K562 (cell line): ENCODE results near the gene TPK1. TPM values are rescaled to one million over a fixed set of nuclear protein-coding genes. Genes with fewer than 3 reads are reported as not detected.

Experiments used
- ATAC-seq: fragments of 200-7000 bp; cut with Tn5 transposase; 3 replicates; pipeline ENCODE4 v1.9.1; 2020; ENCODE audit warnings: moderate library complexity
- BruUV-seq: library from RNA; stranded (reverse); fragments of 400-500 nt; replicated peaks from 2 replicates; lab custom pipeline; 2021; lab: Mats Ljungman, UMichigan
- CTCF ChIA-PET: fragments of 300-600 bp; formaldehyde crosslinking; extraction: SDS; loops from one replicate; lab custom pipeline; 2021; ENCODE audit warnings: low intra/inter-chr PET ratio; lab: Yijun Ruan, JAX
- POLR2A ChIA-PET: fragments of 300-600, 350-650 bp; sonication (Branson Sonifier 250); formaldehyde crosslinking; extraction: SDS; loops from one replicate; lab custom pipeline; 2021; ENCODE audit warnings: antibody characterized with exemption, inconsistent platforms; lab: Yijun Ruan, JAX
- DNase-seq, 4 experiments: peaks; one replicate each; pipeline versions ENCODE4 v3.0.0 to v3.0.0-alpha.2; 2011 to 2018; ENCODE audit warnings: low spot score in 3 of 4, mixed read lengths in 3 of 4; ENCODE audit errors: extremely low read depth in 1 of 4
- FAIRE-seq: peaks from 2 replicates; lab custom pipeline; 2011; peaks lifted over from hg19 to GRCh38; lab: Jason Lieb, UNC
- H2AFZ ChIP-seq: 2 replicates; pipeline ENCODE4 v1.6.0; 2011; ENCODE audit warnings: low read depth, low read length, control low read depth, inconsistent platforms
- H3K27ac ChIP-seq: fragments of 200-600 bp; 3 replicates; pipeline ENCODE4 v1.8.0; 2011; ENCODE audit warnings: low read depth, mild to moderate bottlenecking, control low read depth, inconsistent platforms, low read length, moderate library complexity, mixed read lengths; ENCODE audit errors: extremely low read depth
- H3K27me3 ChIP-seq, 2 experiments: fragments of 300-600 bp in 1 of 2; 2 replicates in 1 of 2; 3 replicates in 1 of 2; pipeline versions ENCODE4 v1.6.0 to v1.8.0; 2011; ENCODE audit warnings: inconsistent platforms in 2 of 2, low read length in 2 of 2, mild to moderate bottlenecking in 1 of 2, mixed read lengths in 1 of 2, moderate library complexity in 1 of 2; ENCODE audit not compliant: control insufficient read depth in 2 of 2, insufficient read depth in 2 of 2
- H3K36me3 ChIP-seq: fragments of 300-600 bp; 3 replicates; pipeline ENCODE4 v1.8.0; 2011; ENCODE audit warnings: mild to moderate bottlenecking, low read length, inconsistent platforms; ENCODE audit not compliant: control insufficient read depth, insufficient read depth
- H3K4me1 ChIP-seq, 2 experiments: fragments of 200-600 bp in 1 of 2; replicated peaks in 1 of 2; 2 replicates in 1 of 2; 3 replicates in 1 of 2; pipeline versions ENCODE4 v1.5.1 to v1.8.0; 2011; ENCODE audit warnings: inconsistent platforms in 2 of 2, low read length in 2 of 2, mild to moderate bottlenecking in 1 of 2, mixed read lengths in 1 of 2, moderate library complexity in 1 of 2; ENCODE audit not compliant: control insufficient read depth in 2 of 2, insufficient read depth in 2 of 2
- H3K4me2 ChIP-seq: 2 replicates; pipeline ENCODE4 v1.6.1; 2011; ENCODE audit warnings: low read length, control low read depth, inconsistent platforms, mixed read lengths; ENCODE audit not compliant: insufficient read depth
- H3K4me3 ChIP-seq: fragments of 200-600 bp; sonication (generic), shearing (Covaris generic); 2 replicates; pipeline ENCODE4 v1.5.1; 2016; ENCODE audit warnings: control low read depth, inconsistent platforms
- H3K79me2 ChIP-seq: fragments of 200-600 bp; 3 replicates; pipeline ENCODE4 v1.8.0; 2011; ENCODE audit warnings: low read length, inconsistent platforms; ENCODE audit not compliant: control insufficient read depth, insufficient read depth
- H3K9ac ChIP-seq, 2 experiments: 2 replicates each; pipeline versions ENCODE4 v1.6.0 to v1.6.1; 2011; ENCODE audit warnings: low read depth in 2 of 2, low read length in 2 of 2, control low read depth in 1 of 2, inconsistent platforms in 1 of 2, mild to moderate bottlenecking in 1 of 2, mixed read lengths in 1 of 2; ENCODE audit not compliant: insufficient read depth in 1 of 2
- H3K9me1 ChIP-seq: one replicate; pipeline ENCODE4 v1.6.0; 2011; ENCODE audit warnings: inconsistent platforms, mild to moderate bottlenecking, low read length, moderate library complexity; ENCODE audit not compliant: control insufficient read depth, insufficient read depth
- H3K9me3 ChIP-seq: replicated peaks from 2 replicates; pipeline ENCODE4 v1.5.1; 2011; ENCODE audit warnings: low read depth, low read length, inconsistent platforms; ENCODE audit not compliant: control insufficient read depth, insufficient read depth
- H4K20me1 ChIP-seq: replicated peaks from 2 replicates; pipeline ENCODE4 v1.6.1; 2011; ENCODE audit warnings: low read length, inconsistent platforms, mixed read lengths; ENCODE audit not compliant: control insufficient read depth, insufficient read depth
- GTF2F1 ChIP-seq: IDR thresholded peaks from 2 replicates; pipeline ENCODE4 v1.6.1; 2011; ENCODE audit warnings: low read depth, low read length, improper control_type of control experiment
- HIVEP1 ChIP-seq: fragments of 250-450 bp; sonication (Bioruptor Pico); IDR thresholded peaks from 2 replicates; pipeline ENCODE4 v1.4.0; 2020; ENCODE audit warnings: mild to moderate bottlenecking
- KLF10 ChIP-seq: fragments of 250-450 bp; sonication (Bioruptor Pico); IDR thresholded peaks from 2 replicates; pipeline ENCODE4 v1.6.1; 2021; ENCODE audit warnings: matching md5 sums
- PML ChIP-seq: IDR thresholded peaks from 2 replicates; pipeline ENCODE4 v1.6.1; 2012; ENCODE audit warnings: low read length, inconsistent platforms
- POLR2A ChIP-seq: fragments of 450-650 bp; conservative IDR thresholded peaks from 2 replicates; pipeline ENCODE4 v1.6.1; 2016
- SNAPC5 ChIP-seq: fragments of 250-450 bp; sonication (Bioruptor Pico); IDR thresholded peaks from 2 replicates; pipeline ENCODE4 v1.8.0; 2021; ENCODE audit warnings: moderate library complexity, mild to moderate bottlenecking, inconsistent platforms
- YY1 ChIP-seq, 3 experiments: IDR thresholded peaks; 2 replicates each; pipeline ENCODE4 v1.6.1; 2011; ENCODE audit warnings: low read length in 2 of 3, mild to moderate bottlenecking in 2 of 3, moderate library complexity in 2 of 3, borderline replicate concordance in 1 of 3, control low read depth in 1 of 3, low read depth in 1 of 3; ENCODE audit not compliant: insufficient read depth in 3 of 3, insufficient replicate concordance in 2 of 3, control insufficient read depth in 1 of 3, insufficient read length in 1 of 3; ENCODE audit errors: extremely low read depth in 1 of 3
- ZNF239 ChIP-seq: fragments of 250-450 bp; sonication (Bioruptor Pico); IDR thresholded peaks from 2 replicates; pipeline ENCODE4 v1.4.0; 2020; ENCODE audit warnings: mild to moderate bottlenecking
- ZNF282 ChIP-seq: sonication (generic); formaldehyde crosslinking; IDR thresholded peaks from 2 replicates; pipeline ENCODE4 v1.8.1; 2023; ENCODE audit warnings: missing genetic modification reagents
- ZNF354B ChIP-seq: fragments of 250-450 bp; sonication (Bioruptor Pico); IDR thresholded peaks from 2 replicates; pipeline ENCODE4 v1.4.0; 2020
- WGBS: fragments of 100-300 bp; shearing (Covaris generic); methylation state at CpG from one replicate; pipeline ENCODE4 v1.1.6; 2016; ENCODE audit warnings: low coverage, mixed read lengths; ENCODE audit not compliant: insufficient coverage; ENCODE audit errors: missing lambda C conversion rate; 5-methylcytosine and 5-hydroxymethylcytosine counted together
- in situ Hi-C: fragments of 300-500 bp; cut with MboI; formaldehyde crosslinking; loops from 4 replicates; pipeline ENCODE4 v1.15.0; 2018; ENCODE audit warnings: inconsistent platforms, mixed read lengths
- intact Hi-C: fragments of 100-400 bp; cut with micrococcal nuclease; formaldehyde crosslinking; loops from 2 replicates; pipeline ENCODE4 v1.14.2; 2022
- polyA plus RNA-seq, 8 experiments: library from polyadenylated mRNA; depleted of rRNA in 4 of 8; stranded (reverse) in 5 of 8; unstranded in 3 of 8; fragments of >200 nt; fragmentation: Nextera tagmentation in 2 of 8; fragmentation: Illumina TruSeq in 1 of 8; extraction: Ambion mirVana in 2 of 8; extraction: Trizol in 1 of 8; gene quantifications; 2 replicates each; pipeline versions ENCODE4 v1.2.1 to v1.2.3, GENCODE V29; 2011 to 2014; ENCODE audit warnings: inconsistent platforms in 1 of 8, missing spikeins in 1 of 8
- total RNA-seq, 7 experiments: library from RNA; depleted of rRNA in 6 of 7; stranded (reverse); fragments of >200 nt in 6 of 7; fragmentation: Illumina TruSeq in 2 of 7; extraction: Trizol in 2 of 7; gene quantifications; 2 replicates each; pipeline versions ENCODE4 v1.2.1 to v1.2.3, GENCODE V29; 2011 to 2021; ENCODE audit warnings: low replicate concordance in 1 of 7

The TPK1 gene
- total and polyA plus RNA-seq, 9 of the 15 experiments (the other 6 are each of a cell fraction or from before 2014, with no cell fraction given): 5.1 to 16.2 (median 9.2) TPM

- intact Hi-C loops: no loop called here
- Histone ChIP-seq H3K4me2 (no peak overlapping the region), H3K27ac (no peak overlapping the region), H3K27me3 (no peaks in the 10 kb centered on the region), H3K4me1 (no peaks in the 10 kb centered on the region), H3K9me3 (no peaks in the 10 kb centered on the region), H3K4me3 (no peak overlapping the region), H3K9ac (no peak overlapping the region), H3K9me1 (no peaks in the 10 kb centered on the region), H4K20me1 (no peaks in the 10 kb centered on the region), H3K36me3 (no peaks in the 10 kb centered on the region), H3K79me2 (no peaks in the 10 kb centered on the region), H2AFZ (no peak overlapping the region)
- POLR2A ChIA-PET: no interaction called here
- in situ Hi-C loops: no loop called here
- 1% methylated on average over 3 of the region's 3 CpGs for WGBS
- no TSS peak for BruUV-seq
- FAIRE-seq (no peak), DNase-seq (no peak), ATAC-seq (no peak)
- TF ChIP-seq POLR2A (no peak), HIVEP1 (CRISPR knock-in tag) (no peak), SNAPC5 (no peak), YY1 (IDR thresholded peaks at IDR 0.05; ENCODE audit: borderline replicate concordance in 1 of 3, control insufficient read depth in 1 of 3, extremely low read depth in 1 of 3, insufficient read depth in 3 of 3, insufficient read length in 1 of 3, insufficient replicate concordance in 2 of 3, low read depth in 1 of 3, low read length in 2 of 3) (no peak), ZNF282 (CRISPR knock-in tag) (no peak), ZNF354B (CRISPR knock-in tag) (no peak), KLF10 (CRISPR knock-in tag) (no peak), GTF2F1 (no peak), ZNF239 (CRISPR knock-in tag) (no peak), PML (no peak)
- CTCF ChIA-PET: no interaction called here
Measured at GRCh38 chr7:144720710-144721109, 115.1 kb downstream of the TPK1 start.
